Activated T-cell treated with anti-CD3 and anti-CD28 coated beads for 24 hours (primary cell): ENCODE data around the gene VSTM5.

Source experiments
- DNase-seq: peaks from one replicate; pipeline ENCODE4 v3.0.0-alpha.2; 2020; ENCODE audit warnings: low read depth

VSTM5 gene

GRCh38 chr11:93842461-93842860 lies 8.0 kb downstream of the VSTM5 start:
- no peak for DNase-seq

- no peak for DNase-seq
These were observed 8.4 kb downstream of the VSTM5 start for GRCh38 chr11:93842034-93842433.

- DNase-seq = no peak
These were observed 9.0 kb downstream of the VSTM5 start for GRCh38 chr11:93841446-93841845.

DNA sequence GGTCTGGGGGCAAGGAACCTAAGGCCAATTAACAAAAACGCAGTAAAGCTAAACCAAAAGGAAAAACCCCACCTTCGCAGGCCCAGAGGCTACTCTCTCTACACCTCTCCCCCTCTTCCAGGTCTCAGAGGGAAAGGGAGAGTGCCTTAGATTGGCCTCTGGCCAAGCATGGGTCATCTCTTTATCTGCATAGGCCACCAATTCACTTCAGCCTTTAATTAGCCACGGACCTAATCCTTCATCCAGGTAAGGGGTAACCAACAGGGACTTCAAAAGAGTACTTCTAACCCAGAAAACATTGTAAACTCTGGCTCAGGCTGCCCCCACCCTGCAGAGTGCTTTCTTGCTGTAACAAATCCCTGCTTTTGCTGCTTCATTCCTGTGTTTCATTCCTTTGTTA lies 9.4 kb downstream of the VSTM5 start:
- DNase-seq = no peak

GRCh38 chr11:93840180-93840579 lies 10.2 kb downstream of the VSTM5 start:
- DNase-seq = no peak

DNA sequence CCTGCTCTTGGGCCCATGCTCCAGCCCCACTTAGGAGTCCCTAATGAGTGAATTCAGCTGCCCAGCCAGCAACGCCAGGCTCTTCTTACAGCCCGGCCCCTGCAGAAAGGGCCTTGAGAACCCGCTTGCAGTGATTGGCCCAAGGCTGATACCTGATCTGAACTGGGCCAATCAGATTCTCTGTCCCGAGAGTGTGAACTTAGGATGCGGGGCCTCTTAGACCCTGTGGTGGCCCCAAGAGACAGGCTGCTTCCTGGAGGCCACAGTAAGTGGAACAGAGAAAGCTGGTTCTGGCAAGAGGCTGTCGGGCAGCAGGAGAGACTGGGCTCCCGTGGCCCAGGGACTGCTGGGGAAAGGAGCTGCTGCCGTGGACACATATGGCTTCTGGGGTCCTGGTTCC lies 11.5 kb downstream of the VSTM5 start:
- DNase-seq = no peak

GRCh38 chr11:93832780-93833179 lies 17.6 kb downstream of the VSTM5 start:
- DNase-seq = no peak

GRCh38 chr11:93831343-93832127 lies 18.9 kb downstream of the VSTM5 start:
- no peak for DNase-seq

GRCh38 chr11:93829598-93829997 lies 20.8 kb downstream of the VSTM5 start:
- DNase-seq = no peak

DNA sequence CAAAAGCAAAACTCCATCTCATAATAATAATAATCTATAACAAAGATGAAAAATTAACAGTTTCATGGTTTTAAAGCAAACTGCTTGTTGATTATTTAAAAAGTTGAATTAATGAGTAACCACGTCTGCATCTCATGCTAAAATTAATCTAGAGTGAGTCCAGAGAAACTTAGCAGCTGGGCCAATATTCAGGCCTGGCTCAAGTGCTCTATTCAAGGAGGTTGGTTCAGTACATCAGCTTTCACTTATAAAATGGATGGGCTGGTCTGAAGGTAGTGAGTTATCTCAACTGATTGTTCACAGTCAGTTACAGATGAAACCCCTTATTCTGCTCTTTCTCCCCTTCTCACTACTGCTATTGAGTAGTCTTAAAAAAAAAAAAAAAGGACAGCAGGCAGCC lies 23.1 kb downstream of the VSTM5 start:
- DNase-seq = no peak

GRCh38 chr11:93823210-93823609 lies 27.2 kb downstream of the VSTM5 start:
- no peak for DNase-seq

- DNase-seq = no peak
These were observed 28.1 kb downstream of the VSTM5 start for GRCh38 chr11:93822359-93822758.

GRCh38 chr11:93821617-93822016 lies 28.8 kb downstream of the VSTM5 start:
- DNase-seq = no peak

DNA sequence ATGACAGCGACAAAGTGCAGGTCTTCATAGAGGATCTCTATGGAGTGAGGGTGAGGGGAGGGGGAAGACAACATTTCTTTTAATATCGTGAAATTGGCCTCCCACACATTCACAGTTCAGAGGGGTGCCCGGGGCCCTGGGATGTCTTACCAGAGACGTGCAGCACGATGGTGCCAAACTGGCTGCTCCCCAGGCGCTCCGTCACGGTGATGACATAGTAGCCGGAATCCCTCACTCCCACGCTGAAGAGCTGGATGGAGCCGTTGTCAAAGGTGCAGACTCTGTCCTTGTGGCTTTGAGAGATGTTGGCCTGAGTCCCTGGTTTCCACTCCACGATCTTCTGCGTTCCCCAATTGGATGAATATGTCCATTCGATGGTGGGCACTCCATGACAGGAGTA lies 29.6 kb downstream of the VSTM5 start:
- DNase-seq = no peak

DNA sequence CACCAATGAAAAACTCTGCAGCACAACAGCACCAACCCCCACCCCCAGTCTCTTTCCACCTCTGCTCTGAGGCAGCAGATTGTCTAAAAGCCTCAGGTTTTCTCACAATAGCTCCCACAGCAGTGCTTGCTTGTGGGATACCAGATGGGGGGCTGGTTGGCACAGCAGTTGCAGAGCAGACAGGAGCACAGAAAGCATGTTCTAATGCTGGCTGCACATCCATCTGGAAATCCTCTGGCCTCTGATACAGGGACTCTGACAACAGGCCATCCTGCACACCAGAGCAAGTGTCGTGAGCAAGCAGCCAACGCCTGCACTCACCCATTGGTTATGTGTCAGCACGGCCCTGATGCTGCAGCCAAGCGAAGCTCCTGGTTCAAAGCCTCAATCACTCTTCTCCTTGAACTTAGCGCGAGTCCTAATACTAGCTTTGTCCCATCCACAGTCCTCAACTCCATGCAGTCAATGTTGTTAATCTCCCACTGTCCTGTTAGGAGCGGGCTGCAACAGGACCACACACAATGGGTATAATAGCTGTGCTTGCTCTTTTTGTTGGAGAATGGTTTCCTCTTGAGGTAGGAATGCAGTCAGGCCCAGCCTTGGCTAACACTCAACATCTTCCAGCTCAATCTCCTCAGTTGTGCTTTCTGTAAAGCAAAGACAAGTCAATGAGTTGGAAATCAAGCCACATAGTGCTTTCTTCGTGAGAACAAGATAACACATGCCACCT lies 30.3 kb downstream of the VSTM5 start:
- no peak for DNase-seq

GRCh38 chr11:93817426-93818348 lies 32.7 kb downstream of the VSTM5 start:
- DNase-seq = no peak

- DNase-seq = no peak
These were observed 35.3 kb downstream of the VSTM5 start for GRCh38 chr11:93814966-93815633.

DNA sequence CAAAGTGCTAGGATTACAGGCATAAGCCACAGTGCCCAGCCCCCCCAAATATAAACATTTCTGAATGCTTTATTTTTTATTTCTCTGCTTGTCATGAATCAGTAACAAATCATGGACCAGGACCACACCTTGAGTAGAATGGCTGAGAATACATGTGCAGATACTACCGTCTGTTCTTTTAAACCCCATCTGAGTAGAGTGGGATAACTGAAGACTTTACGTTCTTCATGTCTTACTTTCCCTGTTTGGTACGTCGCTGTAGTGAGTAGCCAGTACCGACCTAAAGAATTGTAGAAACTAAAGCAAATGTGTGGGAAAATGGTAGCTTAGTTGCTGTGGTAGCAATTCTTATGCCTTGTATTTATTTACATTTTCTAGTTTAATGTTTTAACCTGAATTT lies 36.4 kb downstream of the VSTM5 start:
- no peak for DNase-seq

DNA sequence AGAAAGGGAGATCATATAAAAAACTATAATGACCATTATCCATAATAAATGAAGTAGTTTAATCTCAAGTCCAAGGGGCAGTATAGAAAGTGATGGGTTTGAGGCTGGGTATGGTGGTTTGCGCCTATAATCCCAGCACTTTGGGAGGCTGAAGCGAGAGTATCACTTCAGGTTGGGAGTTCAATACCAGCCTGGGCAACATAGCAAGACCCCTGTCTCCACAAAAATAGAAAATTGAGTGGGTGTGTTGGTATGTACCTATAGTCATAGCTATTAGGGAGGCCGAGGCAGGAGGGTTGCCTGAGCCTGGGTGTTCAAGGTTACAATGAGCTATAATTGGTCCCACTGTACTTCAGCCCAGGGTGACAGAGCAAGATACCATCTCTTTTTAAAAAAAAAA lies 42.4 kb downstream of the VSTM5 start:
- DNase-seq = no peak

GRCh38 chr11:93804879-93805278 lies 45.5 kb downstream of the VSTM5 start:
- no peak for DNase-seq

DNA sequence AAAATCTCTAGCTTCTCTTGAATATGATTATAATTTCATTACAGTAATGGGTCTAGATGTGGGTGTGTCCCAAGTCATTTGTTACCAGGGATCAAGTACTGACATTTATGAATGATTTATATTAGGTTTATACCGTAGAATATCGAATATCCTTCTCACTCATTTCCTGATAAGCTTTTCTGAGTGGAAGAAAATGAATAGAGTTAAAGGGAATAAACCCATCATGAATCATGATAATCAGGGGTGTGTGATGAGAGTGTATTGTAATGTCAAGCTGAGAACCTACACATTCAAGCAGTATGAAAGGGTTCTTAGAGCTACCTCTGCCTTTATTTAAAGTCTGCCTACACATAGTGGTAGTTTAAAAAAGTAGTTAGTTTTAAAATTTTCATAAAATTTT lies 49.1 kb downstream of the VSTM5 start:
- DNase-seq = no peak
